T-helper 1 cell (primary cell): ENCODE data around the gene ST8SIA2.
"Not testable (repeated sequence)": the region's sequence is repeated elsewhere in the genome, so short reads cannot be mapped to it uniquely, and the experiment has no call there.

Experiments
- DNase-seq, 5 donors: peaks; one replicate each; pipeline ENCODE4 v3.0.0-alpha.2; 2012 to 2020

Gene ST8SIA2

GRCh38 chr15:92444631-92445030 is 51.0 kb downstream of the ST8SIA2 start:
- no peak for DNase-seq

- DNase-seq, result no peak
Measured at GRCh38 chr15:92448370-92448769, 54.7 kb downstream of the ST8SIA2 start.

GRCh38 chr15:92449476-92449875 is 55.8 kb downstream of the ST8SIA2 start:
- no peak for DNase-seq

- DNase-seq, result no peak
Measured at GRCh38 chr15:92451225-92451825, 57.6 kb downstream of the ST8SIA2 start.

GRCh38 chr15:92452143-92452542 is 58.5 kb downstream of the ST8SIA2 start:
- no peak for DNase-seq

DNA sequence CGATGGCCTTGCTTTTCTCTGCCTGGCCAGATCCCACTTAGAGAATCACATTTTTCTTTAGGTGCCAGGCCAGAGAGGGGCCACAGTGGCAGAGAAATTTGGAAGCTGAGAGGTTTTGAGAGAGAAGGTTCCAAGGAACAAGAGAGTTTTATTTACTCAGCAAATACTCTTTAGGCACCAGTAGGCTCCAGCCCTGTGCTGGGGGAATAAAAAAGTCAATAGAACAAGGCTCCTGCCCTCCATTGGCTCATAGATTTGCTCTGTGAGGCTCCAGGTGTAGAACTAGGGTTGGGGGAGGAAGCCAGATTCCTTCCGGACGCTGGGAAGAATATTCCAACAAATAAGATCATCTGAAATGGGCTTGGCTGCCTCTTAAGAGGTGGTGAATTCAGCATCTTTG is 59.9 kb downstream of the ST8SIA2 start:
- no peak for DNase-seq

DNA sequence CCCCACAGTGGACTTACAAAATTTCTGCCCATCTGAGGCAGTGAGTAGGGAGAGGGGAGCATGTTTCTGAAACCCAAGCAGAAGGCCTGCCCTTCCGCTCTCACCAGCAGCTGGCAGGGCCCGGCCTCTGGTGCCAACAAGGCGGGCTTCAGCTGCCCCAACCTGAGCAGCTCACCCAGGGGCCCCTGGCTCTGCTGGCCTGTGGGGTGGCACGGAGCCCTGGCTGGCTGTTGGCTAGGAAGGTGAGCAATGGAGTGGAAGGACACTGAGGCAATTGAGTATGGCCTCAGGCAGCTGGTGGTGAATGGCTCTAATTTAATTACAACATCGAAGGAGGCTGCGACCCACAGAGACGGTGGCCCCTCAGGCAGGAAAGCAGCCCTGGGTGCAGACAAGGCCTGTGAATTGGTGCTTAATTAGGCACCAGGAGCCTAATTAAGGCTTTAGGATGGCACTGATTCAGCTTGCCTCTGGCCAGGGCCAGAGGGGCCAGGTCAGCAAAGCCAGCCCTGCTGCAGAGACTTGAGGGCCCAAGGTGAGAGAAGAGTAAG is 60.9 kb downstream of the ST8SIA2 start:
- no peak for DNase-seq

DNA sequence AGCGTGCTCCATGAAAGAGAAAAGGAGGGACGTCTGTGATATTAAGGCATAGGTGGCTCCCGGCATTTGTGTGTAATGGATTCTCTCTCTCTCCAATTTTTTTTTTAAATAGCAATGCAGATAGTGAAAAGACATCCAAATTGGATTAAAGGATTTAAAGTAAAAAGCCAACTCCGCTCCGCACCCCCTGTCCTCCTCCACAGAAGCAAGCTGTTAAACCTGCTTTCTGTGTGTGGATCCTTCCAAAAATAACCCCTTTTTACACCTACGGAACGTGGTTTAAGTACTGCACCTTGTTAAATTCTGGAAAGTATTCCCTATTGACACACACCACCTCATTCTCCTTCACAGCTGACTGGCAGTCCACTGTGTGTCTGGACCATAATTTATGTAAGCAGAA is 61.6 kb downstream of the ST8SIA2 start:
- no peak for DNase-seq

GRCh38 chr15:92457471-92458041 is 63.9 kb downstream of the ST8SIA2 start:
- no peak for DNase-seq

GRCh38 chr15:92460023-92460422 is 66.3 kb downstream of the ST8SIA2 start:
- no peak for DNase-seq

- DNase-seq, result no peak
Measured at GRCh38 chr15:92462424-92463125, 68.9 kb downstream of the ST8SIA2 start.

DNA sequence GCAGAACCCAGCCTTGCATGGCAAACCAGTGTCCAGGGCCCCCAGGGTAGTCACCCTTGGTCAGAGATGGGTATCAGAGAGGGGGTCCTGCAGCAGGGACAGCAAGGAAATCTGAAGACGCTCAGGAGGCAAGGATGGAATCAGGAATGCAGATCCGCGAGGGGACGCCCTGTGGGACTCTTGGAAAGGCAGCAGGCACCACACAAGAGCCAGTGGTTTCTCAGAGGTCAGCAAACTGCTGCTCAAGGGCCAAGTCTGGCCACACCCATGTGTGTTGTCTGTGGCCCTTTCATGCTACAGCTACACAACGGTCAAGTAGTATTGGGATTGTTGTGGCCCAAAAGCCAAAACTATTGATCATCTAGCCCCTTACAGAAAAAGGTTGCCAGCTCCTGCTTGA is 69.7 kb downstream of the ST8SIA2 start:
- DNase-seq, result no peak

DNA sequence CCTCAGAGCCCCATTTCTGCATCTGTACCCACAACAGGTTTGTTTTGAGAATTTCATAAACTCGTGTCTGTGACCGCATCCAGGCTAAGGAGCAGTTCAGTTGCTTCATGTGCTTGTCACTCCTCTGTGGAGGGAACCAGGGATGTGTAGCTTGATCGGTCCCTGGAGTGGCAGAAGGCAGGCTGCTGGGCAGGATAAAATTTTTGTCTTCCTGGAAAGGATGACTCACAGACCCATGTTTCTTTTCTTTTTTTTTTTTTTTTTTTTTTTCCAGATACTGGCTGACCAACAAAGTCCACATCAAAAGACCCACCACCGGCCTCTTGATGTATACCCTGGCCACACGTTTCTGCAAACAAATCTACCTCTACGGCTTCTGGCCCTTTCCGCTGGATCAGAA is 70.1 kb downstream of the ST8SIA2 start:
- DNase-seq, result no peak

GRCh38 chr15:92466834-92467233 is 73.2 kb downstream of the ST8SIA2 start:
- no peak for DNase-seq

GRCh38 chr15:92467245-92467644 is 73.6 kb downstream of the ST8SIA2 start:
- DNase-seq, result no peak

DNA sequence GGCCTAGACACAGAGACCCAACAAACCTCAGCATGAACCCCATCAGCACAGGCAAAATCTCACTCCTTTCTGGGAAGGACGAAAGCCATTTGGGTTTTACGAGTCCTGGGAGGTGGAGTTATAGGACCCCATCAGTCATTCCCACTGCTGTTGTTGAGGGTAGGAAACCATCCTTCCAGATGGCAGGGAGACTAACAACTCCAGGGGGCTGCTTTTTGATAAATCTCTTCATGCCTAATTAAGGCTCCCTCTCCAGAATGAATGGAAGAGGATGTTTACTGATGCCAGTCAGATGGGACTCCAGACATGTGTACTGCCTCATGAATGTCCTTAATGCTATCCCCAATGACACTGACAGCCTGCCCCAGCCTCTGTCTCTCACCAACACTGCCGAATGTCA is 75.3 kb downstream of the ST8SIA2 start:
- no peak for DNase-seq

DNA sequence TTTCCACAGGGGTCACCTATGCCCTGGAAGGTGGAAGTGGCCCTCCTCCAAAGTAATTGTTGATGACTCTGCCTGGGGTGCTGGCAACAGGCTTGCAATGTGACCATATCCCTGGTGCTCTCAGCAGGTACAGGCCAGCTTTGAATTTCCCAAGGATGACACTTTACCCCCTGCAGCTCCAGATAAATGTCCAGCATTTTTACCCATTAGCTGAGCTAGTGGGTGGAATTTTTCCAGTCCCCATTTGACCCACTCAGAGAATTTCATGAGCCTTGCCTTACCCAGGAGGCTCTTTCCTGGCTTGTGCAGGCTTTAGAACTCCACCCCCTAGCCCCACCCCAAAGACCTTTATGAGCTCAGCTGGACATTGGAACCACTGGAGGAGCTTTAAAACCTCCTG is 77.6 kb downstream of the ST8SIA2 start:
- DNase-seq, result no peak

DNA sequence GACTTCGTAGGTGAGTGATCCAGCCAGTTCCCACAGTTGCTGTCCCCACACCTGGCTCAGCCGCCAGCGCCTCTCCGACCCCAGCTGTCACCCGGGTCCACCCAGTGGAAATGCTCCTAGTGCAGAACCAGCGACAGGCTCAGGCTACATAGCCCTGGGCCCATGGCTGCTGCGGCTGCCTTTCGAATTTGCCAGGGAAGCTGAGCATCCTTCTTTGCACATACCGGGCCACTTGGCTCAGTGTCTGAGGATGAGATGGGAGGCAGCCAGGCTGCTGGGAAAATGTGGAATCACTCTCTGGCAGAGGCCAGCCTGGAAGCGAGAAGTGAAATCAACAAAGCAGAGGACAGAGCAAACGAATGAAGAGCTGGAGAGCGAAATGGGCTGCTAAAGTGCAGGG is 80.1 kb downstream of the ST8SIA2 start:
- DNase-seq, result no peak

- DNase-seq, result not testable (repeated sequence)
Measured at GRCh38 chr15:92479730-92480129, 86.0 kb downstream of the ST8SIA2 start.

DNA sequence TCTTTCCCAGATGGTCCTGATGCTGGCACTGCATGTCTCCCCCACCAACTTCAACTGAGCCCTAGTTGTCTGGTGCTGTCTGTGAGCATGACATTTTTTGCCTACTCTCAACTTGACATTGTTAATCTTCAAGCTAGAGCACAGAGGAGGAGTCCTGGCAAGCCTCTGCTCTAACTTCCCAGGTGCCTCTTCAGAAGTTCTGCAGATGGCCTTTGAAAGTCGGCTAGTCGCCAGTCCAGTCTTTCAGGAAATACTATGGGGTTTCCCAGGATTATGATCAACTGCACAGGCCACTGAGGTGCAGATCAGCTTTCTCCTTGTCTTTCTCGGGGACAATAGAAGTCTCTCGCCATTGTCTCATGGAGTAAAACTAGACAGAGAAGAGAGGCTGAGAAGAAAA is 86.7 kb downstream of the ST8SIA2 start:
- DNase-seq, result no peak

DNA sequence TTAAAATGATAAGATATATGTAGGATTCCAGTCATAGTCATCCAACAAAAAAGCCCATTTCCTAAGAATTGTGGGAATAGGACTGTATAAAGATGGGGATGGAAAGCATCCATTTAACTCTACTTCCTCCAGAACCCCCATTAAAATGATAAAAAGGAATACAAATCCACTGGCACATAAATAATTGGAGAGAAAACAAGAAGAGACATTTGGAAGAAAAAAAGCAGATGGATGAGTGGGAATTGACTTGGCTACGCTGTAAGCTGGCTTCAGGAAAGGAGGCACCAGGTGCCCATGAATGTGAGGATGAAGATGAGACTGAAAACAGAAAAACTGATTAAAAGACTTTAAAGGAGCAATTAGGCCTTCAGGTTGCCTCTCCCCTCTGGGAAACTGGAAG is 91.8 kb downstream of the ST8SIA2 start:
- DNase-seq, result no peak

DNA sequence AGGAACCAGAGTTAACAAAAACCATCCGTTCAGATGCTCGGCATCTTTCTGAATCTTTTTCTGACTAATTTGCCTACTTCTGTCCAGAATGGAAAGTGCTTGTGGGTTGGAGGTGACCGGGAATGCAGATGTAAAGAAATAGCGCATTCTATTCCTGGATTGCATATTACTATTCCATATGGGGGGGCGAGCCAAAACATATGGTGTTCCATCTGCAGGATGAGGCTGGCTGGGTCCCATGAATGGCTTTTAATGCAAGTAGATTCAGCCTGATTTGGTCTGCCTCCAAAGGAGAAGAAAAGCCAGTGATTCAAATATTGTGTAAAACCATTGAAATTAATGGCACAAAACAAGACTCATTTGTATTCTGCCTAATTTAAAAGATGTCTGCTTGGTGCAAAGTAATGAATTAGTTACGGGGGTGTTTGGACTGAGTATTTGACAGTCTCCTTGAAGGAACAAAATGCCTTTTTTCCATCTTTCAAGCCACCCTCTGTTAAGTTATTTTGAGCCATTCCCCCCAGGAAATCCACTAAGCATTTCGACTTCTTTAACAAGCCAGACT is 99.0 kb downstream of the ST8SIA2 start:
- DNase-seq, result no peak

DNA sequence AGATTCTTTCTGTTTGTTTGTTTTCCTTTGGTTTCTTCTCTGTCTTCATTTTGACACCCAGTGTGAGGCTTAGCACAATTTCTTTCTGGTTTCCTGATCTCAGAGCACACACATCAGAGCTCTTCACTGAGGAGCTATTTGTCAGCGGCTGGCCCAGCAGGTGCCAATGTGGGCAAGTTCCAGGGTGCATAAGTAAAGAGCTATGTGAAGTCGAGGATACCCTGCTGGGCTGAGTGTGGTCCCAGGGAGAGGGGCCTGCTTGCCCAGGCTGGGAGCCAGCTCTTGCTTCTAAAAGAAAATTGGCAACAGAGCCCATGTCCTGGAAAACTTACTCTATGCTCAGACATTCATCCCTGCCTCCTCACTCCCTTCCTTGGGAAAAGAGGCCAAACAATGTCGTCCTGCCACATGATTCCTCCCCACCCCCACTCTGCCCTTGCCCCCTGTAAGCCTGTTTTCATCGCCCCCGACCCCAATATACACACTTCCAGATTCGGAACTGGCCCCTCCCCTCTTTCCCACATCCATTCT is 101.2 kb downstream of the ST8SIA2 start:
- no peak for DNase-seq

DNA sequence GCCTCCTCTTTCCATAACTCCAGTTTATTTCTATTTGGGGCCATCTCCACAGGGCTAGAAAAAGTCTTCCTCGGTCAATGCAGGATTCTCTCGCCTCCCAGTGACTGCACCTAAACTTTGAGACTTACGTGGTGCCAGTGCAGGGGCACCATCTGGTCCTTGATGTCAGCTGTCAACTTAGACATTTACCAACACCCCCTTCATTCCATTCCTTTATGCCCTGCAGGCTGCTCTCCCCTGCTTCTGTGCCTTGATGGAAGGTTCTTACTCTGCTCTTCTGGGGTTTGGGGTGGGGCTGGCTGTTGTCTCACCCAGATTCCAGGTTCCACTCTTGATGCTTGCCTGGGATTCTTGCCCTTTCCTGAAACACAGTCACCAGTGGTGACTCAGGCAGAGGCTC is 101.8 kb downstream of the ST8SIA2 start:
- no peak for DNase-seq
